ENCODE measurements around the gene DDI2.

- TF ChIP-seq CTCF (IDR thresholded peaks at IDR 0.05) (no peak), POLR2A (IDR thresholded peaks at IDR 0.05) (no peak)
Observed at GRCh38 chr1:15657021-15657420, 39.8 kb downstream of the DDI2 start.

Measured in uterus (tissue), 2 donors.